Activated effector memory CD4-positive, alpha-beta T cell treated with anti-CD3 and anti-CD28 coated beads, Interleukin-2, amount 50 U/mL, for 16 hours (primary cell): ENCODE measurements around the gene PSMF1.

Experiments
- DNase-seq: peaks from one replicate; pipeline ENCODE4 v3.0.0-alpha.2; 2020

Gene PSMF1

GRCh38 chr20:1195226-1195625 lies 76.8 kb downstream of the PSMF1 start:
- DNase-seq: no peak

- DNase-seq: no peak
These were observed 78.2 kb downstream of the PSMF1 start for GRCh38 chr20:1196634-1197033.

- DNase-seq: no peak
These were observed 79.4 kb downstream of the PSMF1 start for GRCh38 chr20:1197801-1198200.

- DNase-seq: no peak
These were observed 80.3 kb downstream of the PSMF1 start for GRCh38 chr20:1198751-1199150.

- DNase-seq: no peak
These were observed 80.9 kb downstream of the PSMF1 start for GRCh38 chr20:1199212-1199873.

GRCh38 chr20:1199964-1200363 lies 81.6 kb downstream of the PSMF1 start:
- no peak for DNase-seq

GRCh38 chr20:1202762-1203504 lies 84.5 kb downstream of the PSMF1 start, which contains the start of gene C20orf202:
Gene C20orf202, plus strand, starts transcription at chr20:1203454. Its CDS starts 132 bp downstream, at chr20:1203586.
- no peak for DNase-seq

- DNase-seq: no peak
These were observed 85.2 kb downstream of the PSMF1 start for GRCh38 chr20:1203630-1204029.

GRCh38 chr20:1204113-1204512 lies 85.7 kb downstream of the PSMF1 start:
- DNase-seq: no peak

GRCh38 chr20:1204576-1204975 lies 86.2 kb downstream of the PSMF1 start:
- no peak for DNase-seq

GRCh38 chr20:1205802-1206201 lies 87.4 kb downstream of the PSMF1 start:
- DNase-seq: no peak

GRCh38 chr20:1206366-1207148 lies 88.2 kb downstream of the PSMF1 start:
- DNase-seq: no peak

GRCh38 chr20:1207293-1207878 lies 89.0 kb downstream of the PSMF1 start:
- DNase-seq: no peak

GRCh38 chr20:1209447-1210387 lies 91.3 kb downstream of the PSMF1 start:
- no peak for DNase-seq

GRCh38 chr20:1210501-1210900 lies 92.1 kb downstream of the PSMF1 start:
- no peak for DNase-seq

GRCh38 chr20:1212023-1212422 lies 93.6 kb downstream of the PSMF1 start:
- no peak for DNase-seq

- DNase-seq: peak; percentile 86
These were observed 94.4 kb downstream of the PSMF1 start for GRCh38 chr20:1212607-1213396.

- DNase-seq: no peak
These were observed 96.4 kb downstream of the PSMF1 start for GRCh38 chr20:1214838-1215261.

GRCh38 chr20:1215386-1216170 lies 97.2 kb downstream of the PSMF1 start:
- peak; percentile 77 for DNase-seq
